Loucy (cell line): Measurements from ENCODE around the gene SLC25A14.

Experiments used
- H2AFZ ChIP-seq: fragments of 200-600 bp; sonication (generic); 2 replicates; pipeline ENCODE4 v1.6.0; 2016; ENCODE audit warnings: antibody characterized with exemption, mild to moderate bottlenecking, low read length, moderate library complexity
- H3F3A ChIP-seq: fragments of 200-600 bp; 2 replicates; pipeline ENCODE4 v1.6.0; 2016; ENCODE audit warnings: antibody characterized with exemption, low read depth, mild to moderate bottlenecking
- H3K27me3 ChIP-seq: fragments of 200-600 bp; sonication (generic); 2 replicates; pipeline ENCODE4 v1.6.1; 2014; ENCODE audit warnings: low read length, mild to moderate bottlenecking; ENCODE audit not compliant: insufficient read depth, poor library complexity, severe bottlenecking
- H3K36me3 ChIP-seq: fragments of 200-600 bp; sonication (generic); 2 replicates; pipeline ENCODE4 v1.6.1; 2016; ENCODE audit warnings: low read length; ENCODE audit not compliant: insufficient read depth
- H3K4me1 ChIP-seq: fragments of 200-600 bp; sonication (generic); 2 replicates; pipeline ENCODE4 v1.5.1; 2014; ENCODE audit warnings: low read length, mild to moderate bottlenecking; ENCODE audit not compliant: insufficient read depth, poor library complexity, severe bottlenecking
- H3K4me2 ChIP-seq: fragments of 200-600 bp; sonication (generic); 2 replicates; pipeline ENCODE4 v1.6.0; 2014; ENCODE audit warnings: antibody characterized with exemption, low read length, low read depth, mild to moderate bottlenecking; ENCODE audit not compliant: poor library complexity, severe bottlenecking
- H3K4me3 ChIP-seq: fragments of 200-600 bp; sonication (generic); 2 replicates; pipeline ENCODE4 v1.5.1; 2014; ENCODE audit warnings: low read length, mild to moderate bottlenecking, mixed read lengths; ENCODE audit not compliant: poor library complexity, severe bottlenecking
- H3K79me2 ChIP-seq: fragments of 200-600 bp; sonication (generic); 2 replicates; pipeline ENCODE4 v1.6.1; 2014; ENCODE audit warnings: low read length; ENCODE audit not compliant: insufficient read depth
- H3K9ac ChIP-seq: fragments of 200-600 bp; sonication (generic); 2 replicates; pipeline ENCODE4 v1.6.0; 2014; ENCODE audit warnings: mild to moderate bottlenecking, low read depth, low read length, moderate library complexity; ENCODE audit not compliant: poor library complexity, severe bottlenecking
- H3K9me2 ChIP-seq: fragments of 200-600 bp; sonication (generic); replicated peaks from 2 replicates; pipeline ENCODE4 v1.6.1; 2016; ENCODE audit warnings: low read depth, low read length, mixed read lengths
- H3K9me3 ChIP-seq: fragments of 200-600 bp; sonication (generic); 2 replicates; pipeline ENCODE4 v1.6.1; 2014; ENCODE audit warnings: mild to moderate bottlenecking, antibody characterized with exemption, low read length, low read depth; ENCODE audit not compliant: insufficient read depth
- H4K20me1 ChIP-seq: fragments of 200-600 bp; sonication (generic); 2 replicates; pipeline ENCODE4 v1.6.0; 2014; ENCODE audit warnings: antibody characterized with exemption, low read length, mild to moderate bottlenecking; ENCODE audit not compliant: insufficient read depth, poor library complexity, severe bottlenecking
- CTCF ChIP-seq: fragments of 200-600 bp; sonication (generic); conservative IDR thresholded peaks from 2 replicates; pipeline ENCODE4 v1.5.1; 2014; ENCODE audit warnings: mild to moderate bottlenecking, antibody characterized with exemption, low read length
- EZH2phosphoT487 ChIP-seq: fragments of 200-600 bp; IDR thresholded peaks from 2 replicates; pipeline ENCODE4 v1.6.1; 2018; ENCODE audit warnings: antibody characterized with exemption, mild to moderate bottlenecking, moderate library complexity, borderline replicate concordance

Gene SLC25A14

GRCh38 chrX:130415201-130415600 is 75.5 kb downstream of the SLC25A14 start:
- H4K20me1 ChIP-seq, result no peaks in the 10 kb centered on the region
- no peaks in the 10 kb centered on the region for H3K4me1 ChIP-seq
- no peak overlapping the region for H3K9ac ChIP-seq
- H3K36me3 ChIP-seq, result peaks cover 20% of the 10 kb centered on the region; the same call in 1 of the 2 replicates
- H3K9me2 ChIP-seq, result no peaks in the 10 kb centered on the region
- H3K79me2 ChIP-seq, result no peaks in the 10 kb centered on the region
- no peak overlapping the region for H3K4me3 ChIP-seq
- H3K4me2 ChIP-seq, result no peak overlapping the region
- TF ChIP-seq CTCF (no peak), EZH2phosphoT487 (no peak)
- no peaks in the 10 kb centered on the region for H3K9me3 ChIP-seq
- H2AFZ ChIP-seq, result no peak overlapping the region
- no peaks in the 10 kb centered on the region for H3K27me3 ChIP-seq
- no peaks in the 10 kb centered on the region for H3F3A ChIP-seq

- Histone ChIP-seq H3K9ac (no peak overlapping the region), H3K27me3 (no peaks in the 10 kb centered on the region), H3K4me3 (no peak overlapping the region), H4K20me1 (no peaks in the 10 kb centered on the region), H3K4me1 (no peaks in the 10 kb centered on the region), H3K36me3 (peaks cover 8% of the 10 kb centered on the region; the same call in 1 of the 2 replicates), H3K9me2 (no peaks in the 10 kb centered on the region), H3K9me3 (no peaks in the 10 kb centered on the region), H3F3A (no peaks in the 10 kb centered on the region), H3K4me2 (no peak overlapping the region), H2AFZ (no peak overlapping the region), H3K79me2 (no peaks in the 10 kb centered on the region)
- TF ChIP-seq EZH2phosphoT487 (no peak), CTCF (no peak)
These were observed 77.1 kb downstream of the SLC25A14 start for GRCh38 chrX:130416785-130417184.

GRCh38 chrX:130418066-130418465 is 78.3 kb downstream of the SLC25A14 start:
- H3K4me1 ChIP-seq, result no peaks in the 10 kb centered on the region
- H3K9me2 ChIP-seq, result no peaks in the 10 kb centered on the region
- no peaks in the 10 kb centered on the region for H4K20me1 ChIP-seq
- no peak overlapping the region for H3K4me3 ChIP-seq
- H3K4me2 ChIP-seq, result no peak overlapping the region
- H3K27me3 ChIP-seq, result no peaks in the 10 kb centered on the region
- H2AFZ ChIP-seq, result no peak overlapping the region
- no peaks in the 10 kb centered on the region for H3K79me2 ChIP-seq
- no peaks in the 10 kb centered on the region; the same call in 1 of the 2 replicates for H3K36me3 ChIP-seq
- TF ChIP-seq EZH2phosphoT487, result no peak
- no peak for TF ChIP-seq CTCF
- H3F3A ChIP-seq, result no peaks in the 10 kb centered on the region
- H3K9me3 ChIP-seq, result no peaks in the 10 kb centered on the region
- no peak overlapping the region for H3K9ac ChIP-seq
